PFSK-1 (cell line): ENCODE results near the gene NEGR1.

Experiments used
- FOXP2 ChIP-seq: optimal IDR thresholded peaks from 2 replicates; pipeline ENCODE3; 2011; ENCODE audit warnings: borderline replicate concordance, control low read depth, inconsistent platforms; ENCODE audit not compliant: insufficient read depth; ENCODE audit errors: extremely low read length, extremely low read depth
- POLR2AphosphoS5 ChIP-seq: IDR thresholded peaks from 2 replicates; pipeline ENCODE4 v1.6.1; 2012; ENCODE audit warnings: low read depth, mild to moderate bottlenecking, control low read depth, low read length, moderate library complexity
- SIN3A ChIP-seq: IDR thresholded peaks from 2 replicates; pipeline ENCODE4 v1.6.1; 2012; ENCODE audit warnings: mild to moderate bottlenecking, low read length, moderate library complexity, borderline replicate concordance; ENCODE audit not compliant: insufficient read depth
- TAF1 ChIP-seq: IDR thresholded peaks from 2 replicates; pipeline ENCODE4 v1.6.1; 2012; ENCODE audit warnings: low read length, control low read depth, borderline replicate concordance; ENCODE audit not compliant: insufficient read depth
- TF ChIP-seq, protein P1 (sequence below), 2 experiments: IDR thresholded peaks; 2 replicates each; pipeline versions ENCODE4 v1.6.1 to v1.8.0; 2011 to 2012; ENCODE audit warnings: low read depth in 2 of 2, low read length in 2 of 2, control low read depth in 1 of 2, inconsistent platforms in 1 of 2, mild to moderate bottlenecking in 1 of 2, moderate library complexity in 1 of 2; ENCODE audit not compliant: insufficient read depth in 1 of 2

The NEGR1 gene

DNA sequence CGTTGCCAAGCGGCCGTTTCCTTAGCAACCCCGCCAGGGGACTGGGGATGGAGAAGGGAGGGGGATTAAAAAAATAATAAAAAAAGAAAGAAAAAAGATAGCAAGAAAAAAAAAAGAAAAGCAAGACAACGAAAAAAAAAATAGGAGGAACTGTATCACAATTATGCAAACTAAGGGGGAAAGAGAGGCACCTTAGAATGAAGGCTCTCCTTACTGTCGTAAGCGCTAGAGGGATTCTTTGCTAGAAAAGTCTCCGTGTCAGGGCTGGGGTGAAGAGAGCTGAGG, 625 bp upstream of the NEGR1 start:
- TF ChIP-seq FOXP2 (no peak), SIN3A (no peak), TAF1 (no peak)

DNA sequence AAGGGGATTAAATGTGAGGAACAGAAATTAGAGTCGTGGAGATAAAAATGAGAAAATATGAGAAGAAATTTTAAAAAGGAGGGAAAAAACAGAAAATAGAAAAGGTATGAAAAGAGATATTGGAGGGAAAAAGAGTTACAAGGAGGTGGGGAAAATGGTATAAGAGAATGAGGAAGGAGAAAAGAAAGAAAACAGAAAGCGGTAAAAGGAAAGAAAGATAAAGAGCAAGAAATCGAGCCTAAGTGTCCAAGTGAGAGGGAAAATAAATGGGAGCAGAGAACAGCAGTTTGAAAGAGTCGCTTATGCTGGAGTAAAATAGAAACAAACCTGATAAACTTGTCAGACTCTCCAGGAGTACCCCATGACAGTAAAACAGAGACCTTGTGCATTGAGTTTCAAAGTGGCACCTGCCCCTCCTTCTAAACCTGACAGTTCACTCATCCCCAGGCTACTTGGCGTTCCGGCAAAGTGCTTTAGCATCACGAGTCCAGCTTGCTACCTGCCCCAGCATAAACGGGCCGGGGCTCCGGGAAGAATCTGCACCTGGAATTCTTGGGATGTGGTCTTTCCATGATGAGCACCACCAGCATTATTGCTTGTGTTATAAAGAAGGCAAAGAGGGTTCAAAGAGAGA, 585 bp downstream of the NEGR1 start:
- TF ChIP-seq FOXP2: no peak
- TF ChIP-seq POLR2AphosphoS5: no peak
- TF ChIP-seq, protein P1, sequence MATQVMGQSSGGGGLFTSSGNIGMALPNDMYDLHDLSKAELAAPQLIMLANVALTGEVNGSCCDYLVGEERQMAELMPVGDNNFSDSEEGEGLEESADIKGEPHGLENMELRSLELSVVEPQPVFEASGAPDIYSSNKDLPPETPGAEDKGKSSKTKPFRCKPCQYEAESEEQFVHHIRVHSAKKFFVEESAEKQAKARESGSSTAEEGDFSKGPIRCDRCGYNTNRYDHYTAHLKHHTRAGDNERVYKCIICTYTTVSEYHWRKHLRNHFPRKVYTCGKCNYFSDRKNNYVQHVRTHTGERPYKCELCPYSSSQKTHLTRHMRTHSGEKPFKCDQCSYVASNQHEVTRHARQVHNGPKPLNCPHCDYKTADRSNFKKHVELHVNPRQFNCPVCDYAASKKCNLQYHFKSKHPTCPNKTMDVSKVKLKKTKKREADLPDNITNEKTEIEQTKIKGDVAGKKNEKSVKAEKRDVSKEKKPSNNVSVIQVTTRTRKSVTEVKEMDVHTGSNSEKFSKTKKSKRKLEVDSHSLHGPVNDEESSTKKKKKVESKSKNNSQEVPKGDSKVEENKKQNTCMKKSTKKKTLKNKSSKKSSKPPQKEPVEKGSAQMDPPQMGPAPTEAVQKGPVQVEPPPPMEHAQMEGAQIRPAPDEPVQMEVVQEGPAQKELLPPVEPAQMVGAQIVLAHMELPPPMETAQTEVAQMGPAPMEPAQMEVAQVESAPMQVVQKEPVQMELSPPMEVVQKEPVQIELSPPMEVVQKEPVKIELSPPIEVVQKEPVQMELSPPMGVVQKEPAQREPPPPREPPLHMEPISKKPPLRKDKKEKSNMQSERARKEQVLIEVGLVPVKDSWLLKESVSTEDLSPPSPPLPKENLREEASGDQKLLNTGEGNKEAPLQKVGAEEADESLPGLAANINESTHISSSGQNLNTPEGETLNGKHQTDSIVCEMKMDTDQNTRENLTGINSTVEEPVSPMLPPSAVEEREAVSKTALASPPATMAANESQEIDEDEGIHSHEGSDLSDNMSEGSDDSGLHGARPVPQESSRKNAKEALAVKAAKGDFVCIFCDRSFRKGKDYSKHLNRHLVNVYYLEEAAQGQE (IDR thresholded peaks at IDR 0.05; ENCODE audit: insufficient read depth in 1 of 2, low read depth in 2 of 2, low read length in 2 of 2): no peak
- no peak for TF ChIP-seq SIN3A
- TF ChIP-seq TAF1: no peak

DNA sequence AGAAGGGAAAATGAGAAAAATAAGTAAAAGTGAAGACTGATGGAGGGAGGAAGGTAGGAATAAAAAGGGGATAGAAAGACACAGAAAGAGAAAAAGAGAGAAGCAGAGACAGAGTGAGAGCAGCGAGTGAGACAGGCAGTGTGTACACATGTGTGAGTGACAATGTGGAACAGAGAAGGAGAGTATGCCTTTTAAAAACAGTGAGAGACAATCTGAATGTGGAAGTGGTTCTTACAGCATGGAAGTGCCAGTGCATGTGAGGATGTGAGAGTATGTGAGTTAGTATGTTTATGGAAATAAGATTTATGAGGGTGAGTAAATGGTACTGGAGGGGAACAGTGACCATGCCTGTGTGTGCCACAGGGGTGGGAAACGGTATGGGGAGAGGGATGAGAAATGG, 1.2 kb downstream of the NEGR1 start:
- TF ChIP-seq, protein P1 (IDR thresholded peaks at IDR 0.05; ENCODE audit: insufficient read depth in 1 of 2, low read depth in 2 of 2, low read length in 2 of 2): no peak
- TF ChIP-seq SIN3A (no peak), FOXP2 (no peak), POLR2AphosphoS5 (no peak), TAF1 (no peak)

DNA sequence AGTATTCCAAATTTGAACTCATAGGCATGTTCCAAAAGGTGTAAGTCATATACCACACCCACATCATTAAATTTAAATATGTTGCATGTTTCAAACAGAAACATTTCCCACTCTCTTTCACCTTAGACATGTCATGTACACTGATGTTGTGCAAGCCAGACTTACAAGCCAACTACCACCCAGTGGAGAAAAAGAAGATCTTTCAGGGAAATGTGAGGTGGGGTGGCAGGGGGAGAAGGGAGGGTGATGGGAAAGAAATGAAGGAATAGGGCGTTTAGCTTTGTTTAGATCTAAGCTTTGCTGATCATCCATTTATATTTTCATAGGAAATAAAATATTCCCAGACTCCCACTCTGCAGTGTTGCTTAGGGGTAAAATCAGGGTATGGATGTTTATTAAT, 1.6 kb downstream of the NEGR1 start:
- TF ChIP-seq, protein P1 (IDR thresholded peaks at IDR 0.05; ENCODE audit: insufficient read depth in 1 of 2, low read depth in 2 of 2, low read length in 2 of 2): no peak
- TF ChIP-seq TAF1 (no peak), POLR2AphosphoS5 (no peak), FOXP2 (no peak)

DNA sequence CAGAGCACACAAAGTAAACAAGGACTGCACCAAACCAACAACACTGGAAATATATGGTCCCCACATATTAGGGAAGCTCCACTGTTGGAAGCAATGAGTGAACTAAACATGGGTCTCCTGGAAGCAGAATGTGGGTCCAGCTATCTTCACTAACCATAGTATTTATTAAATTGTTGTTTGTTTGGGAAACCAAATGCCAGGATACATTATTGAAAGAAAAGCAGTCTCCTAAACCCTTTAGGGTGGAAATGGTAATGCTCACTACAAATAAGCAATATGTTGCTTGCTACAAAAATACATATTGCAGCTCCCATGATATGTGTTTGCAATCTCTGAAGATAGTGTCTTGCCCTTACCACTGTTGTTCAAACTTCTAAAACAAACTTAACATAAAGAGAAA, 2.2 kb downstream of the NEGR1 start:
- TF ChIP-seq SIN3A (no peak), POLR2AphosphoS5 (no peak), TAF1 (no peak), FOXP2 (no peak)
- TF ChIP-seq, protein P1 (IDR thresholded peaks at IDR 0.05; ENCODE audit: insufficient read depth in 1 of 2, low read depth in 2 of 2, low read length in 2 of 2): no peak
